Central memory CD8-positive, alpha-beta T cell (primary cell): ENCODE measurements around the gene VAV2.

ENCODE experiments used
- ATAC-seq: fragments of 150-1000 bp; cut with Tn5 transposase; replicated peaks from 2 replicates; pipeline ENCODE4 v1.10.0; 2022; ENCODE audit warnings: mild to moderate bottlenecking, moderate FRiP score, moderate number of reproducible peaks; ENCODE audit not compliant: poor library complexity, severe bottlenecking; ENCODE audit errors: extremely low read depth
- DNase-seq, 2 donors: peaks; one replicate each; pipeline ENCODE4 v3.0.0; 2021; ENCODE audit warnings: low spot score in 2 of 2
- H3K27ac Mint-ChIP-seq: one replicate; pipeline ENCODE4 v1.8.0; 2022; ENCODE audit warnings: low read depth, mild to moderate bottlenecking, moderate library complexity, mixed read lengths
- H3K27me3 Mint-ChIP-seq: one replicate; pipeline ENCODE4 v1.8.0; 2022; ENCODE audit warnings: mixed read lengths
- H3K36me3 Mint-ChIP-seq: one replicate; pipeline ENCODE4 v1.8.0; 2022; ENCODE audit warnings: mild to moderate bottlenecking, moderate library complexity, mixed read lengths; ENCODE audit not compliant: insufficient read depth
- H3K4me1 Mint-ChIP-seq: one replicate; pipeline ENCODE4 v1.8.0; 2022; ENCODE audit warnings: mixed read lengths
- H3K4me3 Mint-ChIP-seq: one replicate; pipeline ENCODE4 v1.8.0; 2022; ENCODE audit warnings: mild to moderate bottlenecking, moderate library complexity, mixed read lengths
- H3K9me3 Mint-ChIP-seq: one replicate; pipeline ENCODE4 v1.8.0; 2022; ENCODE audit warnings: mixed read lengths

Gene VAV2

GRCh38 chr9:133920471-133920870 is 71.7 kb downstream of the VAV2 start:
- no peak overlapping the region for H3K27ac Mint-ChIP-seq
- ATAC-seq: no peak

GRCh38 chr9:133919253-133920115 is 72.6 kb downstream of the VAV2 start:
- DNase-seq: no peak
- H3K4me3 Mint-ChIP-seq: no peak overlapping the region
- H3K27me3 Mint-ChIP-seq: peaks cover 9% of the 10 kb centered on the region
- H3K36me3 Mint-ChIP-seq: no peaks in the 10 kb centered on the region
- no peaks in the 10 kb centered on the region for H3K4me1 Mint-ChIP-seq
- ATAC-seq: no peak
- peaks cover 7% of the 10 kb centered on the region for H3K9me3 Mint-ChIP-seq
- no peak overlapping the region for H3K27ac Mint-ChIP-seq

More at GRCh38 chr9:133920471-133920870, 71.7 kb downstream of the VAV2 start:
- Mint-ChIP-seq H3K27me3 (peaks cover 9% of the 10 kb centered on the region), H3K4me1 (no peaks in the 10 kb centered on the region), H3K4me3 (no peak overlapping the region), H3K36me3 (no peaks in the 10 kb centered on the region), H3K9me3 (peaks cover 6% of the 10 kb centered on the region)
- no peak for DNase-seq

GRCh38 chr9:133918111-133918813 is 73.9 kb downstream of the VAV2 start:
- H3K27ac Mint-ChIP-seq: no peak overlapping the region
- no peak for ATAC-seq
- H3K4me1 Mint-ChIP-seq: no peaks in the 10 kb centered on the region

GRCh38 chr9:133917375-133917774 is 74.7 kb downstream of the VAV2 start:
- Mint-ChIP-seq H3K4me3 (no peak overlapping the region), H3K27ac (no peak overlapping the region), H3K4me1 (no peaks in the 10 kb centered on the region), H3K9me3 (peaks cover 7% of the 10 kb centered on the region), H3K27me3 (peaks cover 9% of the 10 kb centered on the region), H3K36me3 (no peaks in the 10 kb centered on the region)
- DNase-seq (no peak), ATAC-seq (no peak)

More at GRCh38 chr9:133918111-133918813, 73.9 kb downstream of the VAV2 start:
- peaks cover 9% of the 10 kb centered on the region for H3K27me3 Mint-ChIP-seq
- H3K36me3 Mint-ChIP-seq: no peaks in the 10 kb centered on the region
- H3K4me3 Mint-ChIP-seq: no peak overlapping the region
- H3K9me3 Mint-ChIP-seq: peaks cover 7% of the 10 kb centered on the region
- DNase-seq: no peak

- DNase-seq: no peak
- Mint-ChIP-seq H3K4me1 (no peaks in the 10 kb centered on the region), H3K36me3 (no peaks in the 10 kb centered on the region), H3K4me3 (no peak overlapping the region), H3K27me3 (peaks cover 9% of the 10 kb centered on the region), H3K9me3 (peaks cover 7% of the 10 kb centered on the region), H3K27ac (no peak overlapping the region)
- ATAC-seq: no peak
These were observed 76.0 kb downstream of the VAV2 start for GRCh38 chr9:133916159-133916541.

GRCh38 chr9:133915534-133916158 is 76.5 kb downstream of the VAV2 start:
- H3K9me3 Mint-ChIP-seq: peaks cover 7% of the 10 kb centered on the region
- no peak for ATAC-seq
- no peaks in the 10 kb centered on the region for H3K36me3 Mint-ChIP-seq
- no peak for DNase-seq
- peaks cover 9% of the 10 kb centered on the region for H3K27me3 Mint-ChIP-seq
- H3K4me3 Mint-ChIP-seq: no peak overlapping the region
- H3K27ac Mint-ChIP-seq: no peak overlapping the region
- no peaks in the 10 kb centered on the region for H3K4me1 Mint-ChIP-seq

GRCh38 chr9:133914442-133915342 is 77.4 kb downstream of the VAV2 start:
- Mint-ChIP-seq H3K4me1 (no peaks in the 10 kb centered on the region), H3K27me3 (peaks cover 9% of the 10 kb centered on the region), H3K36me3 (no peaks in the 10 kb centered on the region), H3K27ac (no peak overlapping the region), H3K9me3 (peaks cover 7% of the 10 kb centered on the region), H3K4me3 (no peak overlapping the region)
- ATAC-seq: no peak
- DNase-seq: no peak

- H3K27me3 Mint-ChIP-seq: peaks cover 2% of the 10 kb centered on the region
- ATAC-seq (no peak), DNase-seq (no peak)
- peaks cover 7% of the 10 kb centered on the region for H3K9me3 Mint-ChIP-seq
- H3K36me3 Mint-ChIP-seq: no peaks in the 10 kb centered on the region
- no peak overlapping the region for H3K27ac Mint-ChIP-seq
- no peaks in the 10 kb centered on the region for H3K4me1 Mint-ChIP-seq
- no peak overlapping the region for H3K4me3 Mint-ChIP-seq
These were observed 78.4 kb downstream of the VAV2 start for GRCh38 chr9:133913571-133914369.

- Mint-ChIP-seq H3K9me3 (peaks cover 6% of the 10 kb centered on the region), H3K36me3 (no peaks in the 10 kb centered on the region), H3K4me3 (no peak overlapping the region), H3K27ac (no peak overlapping the region), H3K27me3 (no peaks in the 10 kb centered on the region), H3K4me1 (no peaks in the 10 kb centered on the region)
- ATAC-seq (no peak), DNase-seq (no peak)
These were observed 81.1 kb downstream of the VAV2 start for GRCh38 chr9:133910855-133911514.

GRCh38 chr9:133906932-133907910 is 84.9 kb downstream of the VAV2 start:
- no peaks in the 10 kb centered on the region for H3K4me1 Mint-ChIP-seq
- H3K9me3 Mint-ChIP-seq: no peaks in the 10 kb centered on the region
- no peak overlapping the region for H3K4me3 Mint-ChIP-seq
- H3K36me3 Mint-ChIP-seq: no peaks in the 10 kb centered on the region
- H3K27ac Mint-ChIP-seq: no peak overlapping the region
- H3K27me3 Mint-ChIP-seq: no peaks in the 10 kb centered on the region
- DNase-seq (no peak), ATAC-seq (no peak)
